GM06990 (cell line): ENCODE results near the gene NUP93.

Experiments
- DNase-seq: peaks from one replicate; pipeline ENCODE4 v3.0.0-alpha.2; 2011; ENCODE audit not compliant: insufficient read length; ENCODE audit errors: extremely low read depth
- H3K27me3 ChIP-seq: replicated peaks from 2 replicates; pipeline ENCODE4 v1.6.0; 2011; ENCODE audit warnings: low read length; ENCODE audit not compliant: control insufficient read depth, insufficient read depth
- H3K36me3 ChIP-seq: 2 replicates; pipeline ENCODE4 v1.5.1; 2011; ENCODE audit warnings: low read length; ENCODE audit not compliant: control insufficient read depth, insufficient read depth
- H3K4me3 ChIP-seq: replicated peaks from 2 replicates; pipeline ENCODE4 v1.5.1; 2011; ENCODE audit warnings: low read depth, mild to moderate bottlenecking, control low read depth, low read length
- TF ChIP-seq, protein P1 (sequence below): IDR thresholded peaks from 2 replicates; pipeline ENCODE4 v1.5.1; 2011; ENCODE audit warnings: low read length, control low read depth, mild to moderate bottlenecking, inconsistent platforms; ENCODE audit not compliant: insufficient read depth, poor library complexity, severe bottlenecking

NUP93 gene

DNA sequence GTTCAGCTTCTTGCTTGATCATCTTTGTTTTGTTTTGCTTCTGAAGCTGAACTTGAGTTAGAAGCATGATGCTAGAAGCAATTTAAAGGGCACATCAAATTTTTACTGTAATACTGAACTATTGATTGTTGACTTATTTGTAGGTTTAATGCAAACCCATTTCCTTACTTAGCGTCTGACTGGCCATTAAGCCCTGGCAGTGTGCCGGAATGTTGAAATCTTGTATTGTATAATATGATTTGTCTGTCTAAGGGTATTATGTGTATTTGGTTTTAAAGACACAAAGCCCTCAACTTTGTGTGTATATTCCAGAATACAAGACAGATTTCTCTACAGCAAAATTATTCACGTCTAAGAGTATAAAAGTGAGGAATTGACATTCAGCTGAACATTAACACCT is 39.7 kb downstream of the NUP93 start:
- TF ChIP-seq, protein P1, sequence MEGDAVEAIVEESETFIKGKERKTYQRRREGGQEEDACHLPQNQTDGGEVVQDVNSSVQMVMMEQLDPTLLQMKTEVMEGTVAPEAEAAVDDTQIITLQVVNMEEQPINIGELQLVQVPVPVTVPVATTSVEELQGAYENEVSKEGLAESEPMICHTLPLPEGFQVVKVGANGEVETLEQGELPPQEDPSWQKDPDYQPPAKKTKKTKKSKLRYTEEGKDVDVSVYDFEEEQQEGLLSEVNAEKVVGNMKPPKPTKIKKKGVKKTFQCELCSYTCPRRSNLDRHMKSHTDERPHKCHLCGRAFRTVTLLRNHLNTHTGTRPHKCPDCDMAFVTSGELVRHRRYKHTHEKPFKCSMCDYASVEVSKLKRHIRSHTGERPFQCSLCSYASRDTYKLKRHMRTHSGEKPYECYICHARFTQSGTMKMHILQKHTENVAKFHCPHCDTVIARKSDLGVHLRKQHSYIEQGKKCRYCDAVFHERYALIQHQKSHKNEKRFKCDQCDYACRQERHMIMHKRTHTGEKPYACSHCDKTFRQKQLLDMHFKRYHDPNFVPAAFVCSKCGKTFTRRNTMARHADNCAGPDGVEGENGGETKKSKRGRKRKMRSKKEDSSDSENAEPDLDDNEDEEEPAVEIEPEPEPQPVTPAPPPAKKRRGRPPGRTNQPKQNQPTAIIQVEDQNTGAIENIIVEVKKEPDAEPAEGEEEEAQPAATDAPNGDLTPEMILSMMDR: no peak
- H3K4me3 ChIP-seq: no peak overlapping the region
- H3K27me3 ChIP-seq: no peaks in the 10 kb centered on the region
- peaks cover 2% of the 10 kb centered on the region for H3K36me3 ChIP-seq
- no peak for DNase-seq

DNA sequence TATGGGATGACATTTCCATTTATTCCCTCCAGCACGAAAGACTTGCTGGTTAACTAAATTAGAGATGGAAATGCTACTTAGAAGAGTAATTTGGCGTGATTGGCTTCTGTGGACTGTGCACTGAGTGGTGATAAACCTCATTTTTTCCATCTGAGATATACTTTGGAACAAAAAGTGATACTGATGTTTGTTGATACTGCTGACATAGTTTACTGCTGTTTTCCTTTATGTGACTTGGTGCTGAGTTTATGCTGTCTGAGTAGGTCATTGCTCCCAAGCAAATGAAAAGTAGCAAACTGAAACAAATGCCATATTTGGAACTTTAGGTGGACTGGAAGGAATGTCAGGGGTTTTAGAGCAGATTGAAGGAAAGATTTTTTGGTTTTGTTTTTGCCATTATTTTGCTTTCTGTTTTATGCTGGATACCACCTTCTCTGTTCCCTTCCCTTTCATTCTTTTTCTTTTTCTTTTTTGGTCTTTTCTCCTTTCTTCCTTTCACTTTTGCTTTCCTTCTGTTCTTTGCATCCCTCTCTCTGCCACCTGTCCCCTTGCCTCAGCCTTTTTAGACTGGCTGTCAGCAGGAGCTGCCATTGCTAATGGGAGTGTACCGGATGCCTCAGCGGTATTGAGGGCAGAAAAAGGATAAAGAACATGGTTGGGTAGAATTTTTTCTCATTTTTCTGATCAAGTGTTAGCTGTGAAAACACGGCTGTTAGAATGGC is 41.8 kb downstream of the NUP93 start:
- TF ChIP-seq, protein P1: no peak
- DNase-seq: no peak
- H3K27me3 ChIP-seq: no peaks in the 10 kb centered on the region
- peaks cover 2% of the 10 kb centered on the region; the same call in 1 of the 2 replicates for H3K36me3 ChIP-seq
- H3K4me3 ChIP-seq: no peak overlapping the region

DNA sequence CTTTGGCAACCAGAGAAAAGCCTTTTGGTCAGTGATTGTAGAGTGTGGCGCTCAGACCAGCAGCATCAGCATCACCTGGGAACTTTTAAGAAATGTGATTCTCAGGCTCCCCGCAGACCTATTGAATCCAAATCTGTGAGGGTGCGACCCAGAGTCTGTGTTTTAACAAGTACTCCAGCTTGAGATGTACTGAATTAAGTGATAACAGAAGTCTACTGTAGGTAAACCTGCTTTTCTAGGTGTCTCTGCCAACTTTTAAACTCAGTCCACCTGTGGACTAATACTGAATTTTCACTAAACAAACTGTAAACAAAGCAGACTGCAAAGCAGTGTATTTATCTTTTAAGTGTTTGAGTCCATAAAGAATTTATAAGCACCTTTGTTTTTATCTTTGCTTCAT is 43.6 kb downstream of the NUP93 start:
- Histone ChIP-seq H3K36me3 (no peaks in the 10 kb centered on the region), H3K4me3 (no peak overlapping the region), H3K27me3 (no peaks in the 10 kb centered on the region)
- TF ChIP-seq, protein P1: no peak
- no peak for DNase-seq

DNA sequence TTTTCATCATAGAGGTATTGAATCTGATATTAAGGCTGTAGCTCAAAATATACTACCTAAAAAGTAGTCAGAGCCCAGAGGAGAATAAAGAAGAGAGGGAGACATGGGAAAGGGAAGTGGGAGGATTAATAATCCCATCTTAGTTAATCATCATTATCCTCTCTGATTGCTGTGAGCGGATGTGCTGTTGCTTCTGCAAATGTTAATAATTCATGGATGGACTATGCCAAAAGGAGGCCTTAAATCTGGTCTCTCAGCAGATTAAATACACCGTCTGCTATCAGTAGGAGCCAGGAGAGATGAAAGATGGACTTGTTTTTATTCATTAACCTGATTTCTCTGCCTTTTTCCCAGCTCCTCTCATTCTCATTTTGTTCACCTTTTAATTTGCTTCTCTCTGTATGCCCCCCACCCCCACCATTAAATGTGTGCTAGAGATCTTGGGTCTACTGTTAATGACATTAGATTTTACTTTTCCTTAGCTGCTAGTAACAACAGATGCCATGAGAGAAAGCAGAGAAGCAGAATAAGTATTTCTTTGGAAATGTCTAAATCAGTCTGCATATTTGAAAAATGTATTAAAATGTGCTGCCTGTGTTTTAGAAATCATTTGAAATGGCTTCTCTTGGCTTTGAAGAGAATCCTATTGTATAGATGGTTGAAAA is 44.2 kb downstream of the NUP93 start:
- no peak for DNase-seq
- Histone ChIP-seq H3K27me3 (no peaks in the 10 kb centered on the region), H3K4me3 (no peak overlapping the region), H3K36me3 (no peaks in the 10 kb centered on the region)
- TF ChIP-seq, protein P1: no peak

DNA sequence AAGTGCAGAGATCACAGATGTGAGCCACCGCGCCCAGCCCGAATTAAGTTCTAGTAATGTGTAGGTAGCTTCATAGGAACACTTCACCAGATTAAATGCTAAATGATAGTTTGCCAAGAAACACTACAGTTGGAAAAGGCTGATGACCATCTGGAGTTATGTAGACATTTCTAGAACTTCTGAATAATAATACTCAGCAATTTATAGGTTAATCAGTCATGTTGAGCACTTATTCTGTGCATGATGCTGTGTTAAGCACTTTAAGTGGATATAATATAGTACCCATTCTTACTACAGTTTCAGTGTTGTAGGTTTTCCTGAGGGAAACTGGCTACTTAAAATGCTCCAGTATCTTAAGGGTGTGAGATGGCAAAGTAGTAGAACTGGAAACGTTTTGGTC is 45.2 kb downstream of the NUP93 start:
- no peak for DNase-seq
- no peaks in the 10 kb centered on the region for H3K27me3 ChIP-seq
- TF ChIP-seq, protein P1: no peak
- no peaks in the 10 kb centered on the region for H3K36me3 ChIP-seq
- H3K4me3 ChIP-seq: no peak overlapping the region

DNA sequence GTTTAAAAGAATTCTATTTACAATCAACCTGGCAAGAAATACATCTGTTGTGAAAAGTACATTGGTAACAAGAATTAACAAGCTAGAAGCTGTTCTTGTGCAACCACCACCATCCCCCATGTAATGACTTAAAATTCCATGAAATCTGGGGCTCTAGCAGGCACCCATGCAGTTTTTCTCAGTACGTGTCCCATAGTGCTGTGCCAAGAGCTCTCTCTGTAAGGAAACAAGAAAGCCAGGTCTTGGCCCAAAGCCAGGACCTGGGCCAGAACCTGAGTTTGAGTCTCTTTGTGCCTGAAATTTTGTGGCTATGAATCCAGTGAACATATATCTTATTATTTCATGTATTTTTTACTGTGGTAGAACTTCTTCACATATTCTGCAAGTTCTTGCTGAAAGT is 46.6 kb downstream of the NUP93 start:
- no peak for DNase-seq
- TF ChIP-seq, protein P1: no peak
- no peak overlapping the region for H3K4me3 ChIP-seq
- H3K36me3 ChIP-seq: no peaks in the 10 kb centered on the region
- H3K27me3 ChIP-seq: no peaks in the 10 kb centered on the region
